SK-N-SH treated with all-trans-retinoic acid at 6 μM for 48 hours (cell line): ENCODE results near the gene FAM131C.

Experiments used
- ARNTL ChIP-seq: fragments of 450-650 bp; formaldehyde crosslinking; IDR thresholded peaks from 2 replicates; pipeline ENCODE4 v1.5.0; 2020; ENCODE audit warnings: low read depth, mild to moderate bottlenecking, moderate library complexity, borderline replicate concordance
- PATZ1 ChIP-seq: fragments of 250-450 bp; sonication (Bioruptor Pico); IDR thresholded peaks from 2 replicates; pipeline ENCODE4 v1.8.0; 2020; ENCODE audit warnings: mild to moderate bottlenecking, moderate library complexity, borderline replicate concordance
- POU6F1 ChIP-seq: fragments of 250-450 bp; sonication (Bioruptor Pico); IDR thresholded peaks from 2 replicates; pipeline ENCODE4 v1.8.0; 2021; ENCODE audit warnings: low read depth, mild to moderate bottlenecking, moderate library complexity, borderline replicate concordance
- PPARA ChIP-seq: fragments of 250-450 bp; sonication (Bioruptor Pico); IDR thresholded peaks from 2 replicates; pipeline ENCODE4 v1.5.0; 2020; ENCODE audit warnings: mild to moderate bottlenecking, borderline replicate concordance
- RARB ChIP-seq: fragments of 250-450 bp; sonication (Bioruptor Pico); IDR thresholded peaks from 2 replicates; pipeline ENCODE4 v1.8.0; 2021; ENCODE audit warnings: mild to moderate bottlenecking, moderate library complexity
- ZC3H10 ChIP-seq: fragments of 250-450 bp; sonication (Bioruptor Pico); IDR thresholded peaks from 2 replicates; pipeline ENCODE4 v1.5.1; 2021; ENCODE audit warnings: mild to moderate bottlenecking, moderate library complexity

GRCh38 chr1:16067933-16068332 lies 5.5 kb downstream of the FAM131C start:
- TF ChIP-seq ZC3H10 (CRISPR knock-in tag) (no peak), ARNTL (CRISPR knock-in tag) (no peak), PATZ1 (no peak), RARB (CRISPR knock-in tag) (no peak), PPARA (CRISPR knock-in tag) (no peak), POU6F1 (no peak)
